Astrocyte (in vitro differentiated cells and primary cell): ENCODE data around the gene ITGA1. TPM values are rescaled to one million over a fixed set of nuclear protein-coding genes. Genes with fewer than 3 reads are reported as not detected.

Source experiments
- DNase-seq: peaks from one replicate; pipeline ENCODE4 v3.0.0-alpha.2; 2010; ENCODE audit warnings: low read depth
- FAIRE-seq: peaks from 2 replicates; lab custom pipeline; 2011; peaks lifted over from hg19 to GRCh38; lab: Jason Lieb, UNC
- H2AFZ ChIP-seq: 2 replicates; pipeline ENCODE4 v1.6.0; 2012; ENCODE audit warnings: low read depth, low read length, inconsistent platforms
- H3K27ac ChIP-seq: 2 replicates; pipeline ENCODE4 v1.5.1; 2011; ENCODE audit warnings: low read depth, low read length, inconsistent platforms
- H3K27me3 ChIP-seq: 2 replicates; pipeline ENCODE4 v1.6.0; 2011; ENCODE audit warnings: low read length, inconsistent platforms; ENCODE audit not compliant: insufficient read depth
- H3K36me3 ChIP-seq: 2 replicates; pipeline ENCODE4 v1.5.1; 2011; ENCODE audit warnings: low read length, inconsistent platforms; ENCODE audit not compliant: insufficient read depth
- H3K4me1 ChIP-seq: 2 replicates; pipeline ENCODE4 v1.5.1; 2011; ENCODE audit warnings: low read length, inconsistent platforms; ENCODE audit not compliant: insufficient read depth
- H3K4me2 ChIP-seq: 2 replicates; pipeline ENCODE4 v1.6.0; 2012; ENCODE audit warnings: low read length, inconsistent platforms
- H3K4me3 ChIP-seq: 2 replicates; pipeline ENCODE4 v1.5.1; 2011; ENCODE audit warnings: low read depth, mild to moderate bottlenecking, low read length, inconsistent platforms; ENCODE audit not compliant: insufficient read depth
- H3K79me2 ChIP-seq: 2 replicates; pipeline ENCODE4 v1.6.0; 2012; ENCODE audit warnings: mild to moderate bottlenecking, low read length, inconsistent platforms; ENCODE audit not compliant: insufficient read depth
- H3K9ac ChIP-seq: 2 replicates; pipeline ENCODE4 v1.6.0; 2012; ENCODE audit warnings: mild to moderate bottlenecking, low read length, inconsistent platforms
- H3K9me3 ChIP-seq: 2 replicates; pipeline ENCODE4 v1.5.1; 2012; ENCODE audit warnings: low read depth, mild to moderate bottlenecking, low read length, inconsistent platforms; ENCODE audit not compliant: insufficient read depth
- H4K20me1 ChIP-seq: 2 replicates; pipeline ENCODE4 v1.6.0; 2012; ENCODE audit warnings: low read length, inconsistent platforms; ENCODE audit not compliant: insufficient read depth
- H3K27ac Mint-ChIP-seq: one replicate; pipeline ENCODE4 v1.8.0; 2021; ENCODE audit warnings: mild to moderate bottlenecking, mixed read lengths; ENCODE audit not compliant: unreplicated experiment
- H3K27me3 Mint-ChIP-seq: one replicate; pipeline ENCODE4 v1.8.0; 2021; ENCODE audit warnings: low read depth, mixed read lengths; ENCODE audit not compliant: unreplicated experiment
- H3K36me3 Mint-ChIP-seq: one replicate; pipeline ENCODE4 v1.8.0; 2021; ENCODE audit warnings: low read depth, mixed read lengths; ENCODE audit not compliant: unreplicated experiment
- H3K4me1 Mint-ChIP-seq: one replicate; pipeline ENCODE4 v1.8.0; 2021; ENCODE audit warnings: low read depth, mixed read lengths; ENCODE audit not compliant: unreplicated experiment
- H3K4me3 Mint-ChIP-seq: one replicate; pipeline ENCODE4 v1.8.0; 2021; ENCODE audit warnings: mild to moderate bottlenecking, moderate library complexity, mixed read lengths; ENCODE audit not compliant: unreplicated experiment
- H3K9me3 Mint-ChIP-seq: one replicate; pipeline ENCODE4 v1.8.0; 2021; ENCODE audit warnings: mild to moderate bottlenecking, mixed read lengths; ENCODE audit not compliant: unreplicated experiment
- CTCF ChIP-seq: IDR thresholded peaks from 2 replicates; pipeline ENCODE4 v1.5.1; 2011; ENCODE audit warnings: low read depth, mild to moderate bottlenecking, inconsistent platforms, low read length, moderate library complexity; ENCODE audit not compliant: insufficient read depth
- EZH2 ChIP-seq: IDR thresholded peaks from 2 replicates; pipeline ENCODE4 v1.6.1; 2012; ENCODE audit warnings: mild to moderate bottlenecking, low read length, inconsistent platforms; ENCODE audit not compliant: insufficient read depth
- total RNA-seq: library from RNA; stranded (reverse); gene quantifications from 2 replicates; pipeline ENCODE4 v1.2.1, GENCODE V29; 2021

The ITGA1 gene
- total RNA-seq, 1 donor from 2014 or later: 73.7 TPM

- DNase-seq (peak; percentile 31), FAIRE-seq (no peak)
- Histone ChIP-seq H3K27ac (peak overlapping the region; percentile 91), H4K20me1 (peaks cover 37% of the 10 kb centered on the region), H3K4me3 (peak overlapping the region; percentile 80), H3K27me3 (no peaks in the 10 kb centered on the region), H3K9ac (peak overlapping the region; percentile 97), H3K4me2 (peak overlapping the region; percentile 89), H3K4me1 (peaks cover 24% of the 10 kb centered on the region), H2AFZ (no peak overlapping the region), H3K36me3 (peaks cover 2% of the 10 kb centered on the region), H3K79me2 (peaks cover 68% of the 10 kb centered on the region), H3K9me3 (no peaks in the 10 kb centered on the region)
- Mint-ChIP-seq H3K27me3 (no peaks in the 10 kb centered on the region), H3K4me3 (peak overlapping the region; percentile 99), H3K9me3 (no peaks in the 10 kb centered on the region), H3K27ac (peak overlapping the region; percentile 95), H3K4me1 (peaks cover 31% of the 10 kb centered on the region), H3K36me3 (peaks cover 17% of the 10 kb centered on the region)
- TF ChIP-seq EZH2 (no peak), CTCF (no peak)
These were observed 14.7 kb downstream of the ITGA1 start for GRCh38 chr5:52802272-52802973.

GRCh38 chr5:52802974-52803336 is 15.2 kb downstream of the ITGA1 start:
- no peak overlapping the region for H3K27ac Mint-ChIP-seq
- no peak overlapping the region for H3K9ac ChIP-seq
- FAIRE-seq: no peak

More at GRCh38 chr5:52802974-52803336, 15.2 kb downstream of the ITGA1 start:
- Histone ChIP-seq H3K4me3 (peak overlapping the region; percentile 80), H3K9me3 (no peaks in the 10 kb centered on the region), H2AFZ (no peak overlapping the region), H3K4me1 (peaks cover 24% of the 10 kb centered on the region), H3K27ac (no peak overlapping the region), H4K20me1 (peaks cover 37% of the 10 kb centered on the region), H3K27me3 (no peaks in the 10 kb centered on the region), H3K79me2 (peaks cover 65% of the 10 kb centered on the region), H3K4me2 (peak overlapping the region; percentile 89), H3K36me3 (peaks cover 2% of the 10 kb centered on the region)
- H3K36me3 Mint-ChIP-seq: peaks cover 17% of the 10 kb centered on the region
- no peaks in the 10 kb centered on the region for H3K9me3 Mint-ChIP-seq
- no peak for DNase-seq
- H3K27me3 Mint-ChIP-seq: no peaks in the 10 kb centered on the region
- peaks cover 27% of the 10 kb centered on the region for H3K4me1 Mint-ChIP-seq
- no peak for TF ChIP-seq CTCF
- no peak for TF ChIP-seq EZH2
- H3K4me3 Mint-ChIP-seq: peak overlapping the region; percentile 99
